GM12878 (cell line): ENCODE results near the gene SHF. TPM values are rescaled to one million over a fixed set of nuclear protein-coding genes. Genes with fewer than 3 reads are reported as not detected.

Experiments used
- ATAC-seq: fragments of 200-7000 bp; cut with Tn5 transposase; 3 replicates; pipeline ENCODE4 v1.9.1; 2020; ENCODE audit warnings: mild to moderate bottlenecking, moderate library complexity
- BruUV-seq: library from RNA; stranded (reverse); fragments of 400-500 nt; replicated peaks from 2 replicates; lab custom pipeline; 2021; lab: Mats Ljungman, UMichigan
- CTCF ChIA-PET: fragments of 300-600 bp; sonication (Branson Sonifier 250); formaldehyde crosslinking; extraction: SDS; loops from one replicate; lab custom pipeline; 2021; ENCODE audit warnings: inconsistent platforms; lab: Yijun Ruan, JAX
- POLR2A ChIA-PET: fragments of 350-600 bp; formaldehyde crosslinking; extraction: SDS; loops from one replicate; lab custom pipeline; 2021; ENCODE audit warnings: inconsistent platforms; lab: Charles Lee
- RAD21 ChIA-PET: fragments of 300-600 bp; sonication (Branson Sonifier 250); formaldehyde crosslinking; loops from one replicate; lab custom pipeline; 2023; ENCODE audit warnings: antibody characterized with exemption; ENCODE audit not compliant: unreplicated experiment; lab: Charles Lee
- SMC1A ChIA-PET: fragments of 300-600 bp; sonication (Branson Sonifier 250); formaldehyde crosslinking; loops from one replicate; lab custom pipeline; 2023; ENCODE audit not compliant: unreplicated experiment, uncharacterized antibody; lab: Charles Lee
- DNase-seq: peaks from one replicate; pipeline ENCODE4 v3.0.0-alpha.2; 2011; ENCODE audit warnings: low read depth, low spot score
- FAIRE-seq: peaks from 3 replicates; lab custom pipeline; 2011; peaks lifted over from hg19 to GRCh38; lab: Jason Lieb, UNC
- H2AFZ ChIP-seq: 2 replicates; pipeline ENCODE4 v1.6.0; 2011; ENCODE audit warnings: low read depth, low read length, control low read depth; ENCODE audit not compliant: control insufficient read depth
- H3K27ac ChIP-seq: 2 replicates; pipeline ENCODE4 v1.5.1; 2011; ENCODE audit warnings: control low read depth; ENCODE audit not compliant: control insufficient read depth, insufficient read depth
- H3K27me3 ChIP-seq, 2 experiments: replicated peaks in 1 of 2; 2 replicates each; pipeline versions ENCODE4 v1.6.0 to v1.6.1; 2011; ENCODE audit warnings: low read length in 1 of 2; ENCODE audit not compliant: control insufficient read depth in 2 of 2, insufficient read depth in 2 of 2
- H3K36me3 ChIP-seq, 2 experiments: 2 replicates each; pipeline ENCODE4 v1.5.1; 2011; ENCODE audit warnings: low read length in 1 of 2; ENCODE audit not compliant: control insufficient read depth in 2 of 2, insufficient read depth in 2 of 2
- H3K4me1 ChIP-seq: 2 replicates; pipeline ENCODE4 v1.6.1; 2011; ENCODE audit warnings: mild to moderate bottlenecking, low read length, moderate library complexity, mixed read lengths; ENCODE audit not compliant: control insufficient read depth, insufficient read depth
- H3K4me2 ChIP-seq: 2 replicates; pipeline ENCODE4 v1.6.0; 2011; ENCODE audit warnings: control low read depth; ENCODE audit not compliant: control insufficient read depth, insufficient read depth
- H3K4me3 ChIP-seq: fragments of 200-600 bp; sonication (generic); 2 replicates; pipeline ENCODE4 v1.5.1; 2016
- H3K79me2 ChIP-seq: 2 replicates; pipeline ENCODE4 v1.6.0; 2011; ENCODE audit warnings: low read length; ENCODE audit not compliant: control insufficient read depth, insufficient read depth
- H3K9ac ChIP-seq: 2 replicates; pipeline ENCODE4 v1.8.0; 2011; ENCODE audit warnings: low read length, control low read depth, mixed read lengths; ENCODE audit not compliant: control insufficient read depth, insufficient read depth
- H3K9me3 ChIP-seq: replicated peaks from 3 replicates; pipeline ENCODE4 v1.5.1; 2011; ENCODE audit warnings: mild to moderate bottlenecking, low read length; ENCODE audit not compliant: control insufficient read depth, insufficient read depth
- H4K20me1 ChIP-seq: 2 replicates; pipeline ENCODE4 v1.6.0; 2011; ENCODE audit not compliant: control insufficient read depth, insufficient read depth
- BACH1 ChIP-seq: fragments of 450-650 bp; IDR thresholded peaks from 2 replicates; pipeline ENCODE4 v1.6.1; 2017; ENCODE audit warnings: mild to moderate bottlenecking, borderline replicate concordance
- BHLHE40 ChIP-seq, 2 experiments: fragments of 450-650 bp in 1 of 2; IDR thresholded peaks; 2 replicates each; pipeline ENCODE4 v1.6.1; 2011 to 2017; ENCODE audit warnings: low read depth in 2 of 2, borderline replicate concordance in 1 of 2, improper control_type of control experiment in 1 of 2, low read length in 1 of 2, mild to moderate bottlenecking in 1 of 2
- DPF2 ChIP-seq: fragments of 450-650 bp; IDR thresholded peaks from 2 replicates; pipeline ENCODE4 v1.6.1; 2017; ENCODE audit warnings: mild to moderate bottlenecking
- EP300 ChIP-seq, 2 experiments: fragments of 150-350 bp in 1 of 2; IDR thresholded peaks; 2 replicates each; pipeline ENCODE4 v1.6.1; 2011 to 2012; ENCODE audit warnings: low read depth in 2 of 2, low read length in 2 of 2, borderline replicate concordance in 1 of 2, improper control_type of control experiment in 1 of 2, inconsistent platforms in 1 of 2; ENCODE audit not compliant: control insufficient read depth in 1 of 2
- HSF1 ChIP-seq: fragments of 150-350 bp; IDR thresholded peaks from 2 replicates; pipeline ENCODE4 v1.6.1; 2014; ENCODE audit warnings: mild to moderate bottlenecking, low read depth, low read length
- NR2F1 ChIP-seq: fragments of 450-650 bp; conservative IDR thresholded peaks from 2 replicates; pipeline ENCODE4 v1.6.1; 2017; ENCODE audit warnings: mild to moderate bottlenecking
- RAD51 ChIP-seq: fragments of 450-650 bp; IDR thresholded peaks from 2 replicates; pipeline ENCODE4 v1.6.1; 2016; ENCODE audit warnings: moderate library complexity, mild to moderate bottlenecking, inconsistent platforms
- RB1 ChIP-seq: fragments of 450-650 bp; formaldehyde crosslinking; IDR thresholded peaks from 2 replicates; pipeline ENCODE4 v1.6.1; 2017; ENCODE audit warnings: mild to moderate bottlenecking, borderline replicate concordance
- SP1 ChIP-seq: IDR thresholded peaks from one replicate; pipeline ENCODE4 v1.6.1; 2011; ENCODE audit warnings: low read depth, low read length
- ZBTB11 ChIP-seq: fragments of 450-650 bp; formaldehyde crosslinking; IDR thresholded peaks from 2 replicates; pipeline ENCODE4 v1.5.0; 2022; ENCODE audit warnings: mild to moderate bottlenecking, missing genetic modification characterization
- ZNF207 ChIP-seq: fragments of 450-650 bp; IDR thresholded peaks from 2 replicates; pipeline ENCODE4 v1.6.1; 2014; ENCODE audit warnings: antibody characterized with exemption, mild to moderate bottlenecking, borderline replicate concordance
- WGBS: methylation state at CpG from one replicate; pipeline ENCODE4 v1.1.6; 2016; ENCODE audit warnings: low lambda C conversion rate; ENCODE audit not compliant: insufficient replicate concordance, insufficient coverage; ENCODE audit errors: missing lambda C conversion rate; 5-methylcytosine and 5-hydroxymethylcytosine counted together
- in situ Hi-C: fragments of 300-500 bp; cut with MboI; formaldehyde crosslinking; loops from 9 replicates; pipeline ENCODE4 v1.14.3; 2018; ENCODE audit warnings: mixed read lengths
- intact Hi-C: fragments of 100-400 bp; cut with micrococcal nuclease; formaldehyde crosslinking; loops from one replicate; pipeline ENCODE4 v1.14.2; 2022; ENCODE audit not compliant: unreplicated experiment
- polyA plus RNA-seq, 11 experiments: library from polyadenylated mRNA; depleted of rRNA in 4 of 11; unstranded in 6 of 11; stranded (reverse) in 5 of 11; fragments of >200 nt; fragmentation: Nextera tagmentation in 4 of 11; fragmentation: Illumina TruSeq in 1 of 11; extraction: Ambion mirVana in 4 of 11; extraction: Trizol in 1 of 11; gene quantifications; 1 replicate in 1 of 11; 2 replicates in 10 of 11; pipeline versions ENCODE4 v1.2.1 to v1.2.3, GENCODE V29; 2011 to 2016; ENCODE audit warnings: inconsistent platforms in 2 of 11, missing spikeins in 2 of 11, low read depth in 1 of 11
- total RNA-seq, 4 experiments: library from RNA; depleted of rRNA in 3 of 4; stranded (reverse); fragments of >200 nt in 3 of 4; fragmentation: Illumina TruSeq in 1 of 4; extraction: Trizol in 1 of 4; gene quantifications; 2 replicates each; pipeline versions ENCODE4 v1.2.1 to v1.2.3, GENCODE V29; 2013 to 2021
- TF ChIP-seq, protein P1 (sequence below): fragments of 450-650 bp; IDR thresholded peaks from 2 replicates; pipeline ENCODE4 v1.6.1; 2017; ENCODE audit warnings: low read depth, mild to moderate bottlenecking, moderate library complexity
- TF ChIP-seq, protein P2 (sequence below): IDR thresholded peaks from 2 replicates; pipeline ENCODE4 v1.6.1; 2011; ENCODE audit warnings: borderline replicate concordance, low read depth, mild to moderate bottlenecking, moderate library complexity, low read length; ENCODE audit not compliant: insufficient read depth, poor library complexity, severe bottlenecking

The SHF gene
- total and polyA plus RNA-seq, 10 of the 15 experiments (the other 5 are each of a cell fraction or from before 2014, with no cell fraction given): 0.04 to 5.7 (median 1.0) TPM; not detected in 1

GRCh38 chr15:45134682-45135604 lies 52.8 kb downstream of the SHF start:
- Histone ChIP-seq H3K27me3 (peaks cover 3 to 10% of the 10 kb centered on the region in 2 experiments; a peak in 3 of 4 replicates), H3K36me3 (no peaks in the 10 kb centered on the region), H3K4me1 (no peaks in the 10 kb centered on the region), H3K79me2 (no peaks in the 10 kb centered on the region), H4K20me1 (no peaks in the 10 kb centered on the region), H3K9ac (no peak overlapping the region), H3K27ac (no peak overlapping the region), H3K4me3 (no peak overlapping the region), H3K9me3 (no peaks in the 10 kb centered on the region), H3K4me2 (no peak overlapping the region), H2AFZ (peak overlapping the region; percentile 11; the same call in 1 of the 2 replicates)
- DNase-seq (no peak), ATAC-seq (peak; percentile 70), FAIRE-seq (no peak)
- intact Hi-C loops (no loop called here), in situ Hi-C loops (no loop called here)
- POLR2A ChIA-PET: no interaction called here
- 32% methylated on average over 33 of the region's 57 CpGs for WGBS
- BruUV-seq: no TSS peak
- RAD21 ChIA-PET: interaction anchor here (1.5 to 1.8 kb wide), 2 partner anchors 8 to 17 kb away, joined by 3 to 5 read pairs; no protein-coding TSS in a partner anchor
- SMC1A ChIA-PET: no interaction called here
- CTCF ChIA-PET: interaction anchor here (0.7 to 3.3 kb wide), 4 partner anchors 8 to 17 kb away, joined by 3 to 11 read pairs (median 4); no protein-coding TSS in a partner anchor
- TF ChIP-seq RB1: no peak
- no peak for TF ChIP-seq SP1
- TF ChIP-seq BACH1: no peak
- TF ChIP-seq HSF1: no peak
- TF ChIP-seq ZNF207: no peak
- TF ChIP-seq BHLHE40 (IDR thresholded peaks at IDR 0.05; ENCODE audit: borderline replicate concordance in 1 of 2, low read depth in 2 of 2, low read length in 1 of 2): peak; percentile 39 to 75; a peak in 2 of 4 replicates
- peak; percentile 65; the same call in 1 of the 2 replicates for TF ChIP-seq RAD51
- TF ChIP-seq EP300 (IDR thresholded peaks at IDR 0.05; ENCODE audit: borderline replicate concordance in 1 of 2, control insufficient read depth in 1 of 2, low read depth in 2 of 2, low read length in 2 of 2): no peak
- TF ChIP-seq NR2F1: peak; percentile 32; the same call in 1 of the 2 replicates
- peak; percentile 42; the same call in 1 of the 2 replicates for TF ChIP-seq DPF2
- TF ChIP-seq, protein P1, sequence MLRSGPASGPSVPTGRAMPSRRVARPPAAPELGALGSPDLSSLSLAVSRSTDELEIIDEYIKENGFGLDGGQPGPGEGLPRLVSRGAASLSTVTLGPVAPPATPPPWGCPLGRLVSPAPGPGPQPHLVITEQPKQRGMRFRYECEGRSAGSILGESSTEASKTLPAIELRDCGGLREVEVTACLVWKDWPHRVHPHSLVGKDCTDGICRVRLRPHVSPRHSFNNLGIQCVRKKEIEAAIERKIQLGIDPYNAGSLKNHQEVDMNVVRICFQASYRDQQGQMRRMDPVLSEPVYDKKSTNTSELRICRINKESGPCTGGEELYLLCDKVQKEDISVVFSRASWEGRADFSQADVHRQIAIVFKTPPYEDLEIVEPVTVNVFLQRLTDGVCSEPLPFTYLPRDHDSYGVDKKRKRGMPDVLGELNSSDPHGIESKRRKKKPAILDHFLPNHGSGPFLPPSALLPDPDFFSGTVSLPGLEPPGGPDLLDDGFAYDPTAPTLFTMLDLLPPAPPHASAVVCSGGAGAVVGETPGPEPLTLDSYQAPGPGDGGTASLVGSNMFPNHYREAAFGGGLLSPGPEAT: 0 out of 2 replicates have a peak, but pooled peaks have one; percentile 66
- no peak for TF ChIP-seq ZBTB11
- TF ChIP-seq, protein P2, sequence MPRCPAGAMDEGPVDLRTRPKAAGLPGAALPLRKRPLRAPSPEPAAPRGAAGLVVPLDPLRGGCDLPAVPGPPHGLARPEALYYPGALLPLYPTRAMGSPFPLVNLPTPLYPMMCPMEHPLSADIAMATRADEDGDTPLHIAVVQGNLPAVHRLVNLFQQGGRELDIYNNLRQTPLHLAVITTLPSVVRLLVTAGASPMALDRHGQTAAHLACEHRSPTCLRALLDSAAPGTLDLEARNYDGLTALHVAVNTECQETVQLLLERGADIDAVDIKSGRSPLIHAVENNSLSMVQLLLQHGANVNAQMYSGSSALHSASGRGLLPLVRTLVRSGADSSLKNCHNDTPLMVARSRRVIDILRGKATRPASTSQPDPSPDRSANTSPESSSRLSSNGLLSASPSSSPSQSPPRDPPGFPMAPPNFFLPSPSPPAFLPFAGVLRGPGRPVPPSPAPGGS: no peak
